ENCODE data around the gene PARN.

DNA sequence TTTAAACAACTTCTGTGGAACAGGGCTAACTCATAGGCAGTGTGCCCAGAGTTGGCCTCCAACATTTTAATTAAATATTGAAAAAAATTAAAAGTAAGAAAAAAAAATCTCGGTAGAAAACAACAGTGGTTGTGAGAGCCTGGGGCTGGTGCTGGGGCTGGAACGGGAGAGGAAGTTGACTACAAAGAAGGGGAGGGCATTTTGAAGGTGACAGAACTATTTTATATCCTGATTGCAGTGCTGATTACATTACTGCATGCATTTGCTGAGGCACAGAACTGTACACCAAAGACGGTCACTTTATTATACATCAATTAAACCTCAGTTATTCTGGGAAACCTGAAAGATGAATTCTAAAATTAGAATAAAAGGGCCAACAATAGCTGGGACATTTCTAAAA lies 142.5 kb downstream of the PARN start:
- no peak for TF ChIP-seq CEBPB (IDR thresholded peaks at IDR 0.05; ENCODE audit: low read depth, low read length)
- TF ChIP-seq, protein P1, sequence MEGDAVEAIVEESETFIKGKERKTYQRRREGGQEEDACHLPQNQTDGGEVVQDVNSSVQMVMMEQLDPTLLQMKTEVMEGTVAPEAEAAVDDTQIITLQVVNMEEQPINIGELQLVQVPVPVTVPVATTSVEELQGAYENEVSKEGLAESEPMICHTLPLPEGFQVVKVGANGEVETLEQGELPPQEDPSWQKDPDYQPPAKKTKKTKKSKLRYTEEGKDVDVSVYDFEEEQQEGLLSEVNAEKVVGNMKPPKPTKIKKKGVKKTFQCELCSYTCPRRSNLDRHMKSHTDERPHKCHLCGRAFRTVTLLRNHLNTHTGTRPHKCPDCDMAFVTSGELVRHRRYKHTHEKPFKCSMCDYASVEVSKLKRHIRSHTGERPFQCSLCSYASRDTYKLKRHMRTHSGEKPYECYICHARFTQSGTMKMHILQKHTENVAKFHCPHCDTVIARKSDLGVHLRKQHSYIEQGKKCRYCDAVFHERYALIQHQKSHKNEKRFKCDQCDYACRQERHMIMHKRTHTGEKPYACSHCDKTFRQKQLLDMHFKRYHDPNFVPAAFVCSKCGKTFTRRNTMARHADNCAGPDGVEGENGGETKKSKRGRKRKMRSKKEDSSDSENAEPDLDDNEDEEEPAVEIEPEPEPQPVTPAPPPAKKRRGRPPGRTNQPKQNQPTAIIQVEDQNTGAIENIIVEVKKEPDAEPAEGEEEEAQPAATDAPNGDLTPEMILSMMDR (conservative IDR thresholded peaks at IDR 0.05; ENCODE audit: low read depth, low read length), result no peak
- TF ChIP-seq, protein P2, sequence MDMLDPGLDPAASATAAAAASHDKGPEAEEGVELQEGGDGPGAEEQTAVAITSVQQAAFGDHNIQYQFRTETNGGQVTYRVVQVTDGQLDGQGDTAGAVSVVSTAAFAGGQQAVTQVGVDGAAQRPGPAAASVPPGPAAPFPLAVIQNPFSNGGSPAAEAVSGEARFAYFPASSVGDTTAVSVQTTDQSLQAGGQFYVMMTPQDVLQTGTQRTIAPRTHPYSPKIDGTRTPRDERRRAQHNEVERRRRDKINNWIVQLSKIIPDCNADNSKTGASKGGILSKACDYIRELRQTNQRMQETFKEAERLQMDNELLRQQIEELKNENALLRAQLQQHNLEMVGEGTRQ (IDR thresholded peaks at IDR 0.05; ENCODE audit: low read depth, low read length), result no peak
- TF ChIP-seq SMC3 (IDR thresholded peaks at IDR 0.05; ENCODE audit: low read depth, low read length), result no peak
- TF ChIP-seq POLR2A (IDR thresholded peaks at IDR 0.05; ENCODE audit: low read depth, low read length), result no peak
- TF ChIP-seq RCOR1 (IDR thresholded peaks at IDR 0.05; ENCODE audit: insufficient replicate concordance, low read length), result no peak
- TF ChIP-seq RAD21 (IDR thresholded peaks at IDR 0.05; ENCODE audit: low read length), result no peak
- no peak for TF ChIP-seq RFX5 (IDR thresholded peaks at IDR 0.05; ENCODE audit: low read depth, low read length)
- no peak for TF ChIP-seq NFE2L2 (IDR thresholded peaks at IDR 0.05; ENCODE audit: low read depth, low read length)
- no peak for TF ChIP-seq FOS (IDR thresholded peaks at IDR 0.05; ENCODE audit: low read depth, low read length)
- no peak for TF ChIP-seq MAFK (IDR thresholded peaks at IDR 0.05; ENCODE audit: low read depth, low read length)
- no peak for TF ChIP-seq BHLHE40 (IDR thresholded peaks at IDR 0.05; ENCODE audit: low read depth, low read length)
